Epidermal melanocyte (primary cell): ENCODE data around the gene PLA2G4C.

ENCODE experiments used
- DNase-seq: peaks from one replicate; pipeline ENCODE4 v3.0.0; 2011; ENCODE audit warnings: low spot score; ENCODE audit not compliant: insufficient read length

The PLA2G4C gene

GRCh38 chr19:48059331-48059730 lies 51.3 kb downstream of the PLA2G4C start:
- DNase-seq = no peak

DNA sequence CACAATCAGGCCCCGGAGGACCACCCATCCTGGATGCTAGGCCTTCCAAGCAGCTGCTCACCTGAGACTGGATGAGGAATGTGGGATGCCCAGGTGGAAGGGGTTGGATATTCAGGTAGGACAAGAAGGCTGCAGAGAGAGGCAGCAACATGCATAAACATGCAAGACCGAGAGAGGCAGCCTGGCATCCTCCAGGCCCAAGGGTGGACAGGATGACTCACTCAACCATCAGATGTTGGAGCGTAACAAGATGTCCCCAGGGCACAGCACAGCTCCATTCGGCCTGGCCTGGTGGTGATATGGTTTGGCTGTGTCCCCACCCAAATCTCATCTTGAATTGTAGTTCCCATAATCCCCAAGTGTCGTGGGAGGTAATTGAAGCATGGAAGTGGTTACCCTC lies 56.8 kb downstream of the PLA2G4C start:
- no peak for DNase-seq

- DNase-seq = no peak
These were observed 57.5 kb downstream of the PLA2G4C start for GRCh38 chr19:48053076-48053475.

DNA sequence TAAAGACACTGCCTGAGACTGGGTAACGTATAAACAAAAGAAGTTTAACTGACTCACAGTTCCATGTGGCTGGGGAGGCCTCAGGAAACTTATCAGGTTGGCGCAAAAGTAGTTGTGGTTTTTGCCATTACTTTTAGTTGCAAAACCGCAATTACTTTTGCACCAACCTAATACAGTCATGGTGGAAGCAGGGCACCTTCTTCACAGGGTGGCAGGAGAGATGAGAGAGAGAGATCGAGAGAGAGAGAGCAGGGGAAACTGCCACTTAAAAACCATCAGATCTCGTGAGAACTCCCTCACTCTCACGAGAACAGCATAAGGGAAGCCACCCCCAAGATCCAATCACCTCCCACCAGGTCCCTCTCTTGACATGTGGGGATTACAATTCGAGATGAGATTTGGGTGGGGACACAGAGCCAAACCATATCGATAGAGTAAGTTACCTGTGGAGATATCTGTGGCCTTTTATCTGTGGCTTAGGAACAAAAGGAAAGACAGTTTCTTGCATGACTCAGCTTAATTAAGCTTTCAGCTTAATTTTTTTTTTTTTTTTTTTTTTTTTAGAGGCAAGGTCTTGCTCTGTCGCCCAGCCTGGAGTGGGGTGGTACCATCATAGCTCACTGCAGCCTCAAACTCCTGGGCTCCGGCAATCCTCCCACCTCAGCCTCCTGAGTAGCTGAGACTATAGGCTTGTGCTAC lies 59.1 kb downstream of the PLA2G4C start:
- DNase-seq = no peak

- DNase-seq = no peak
These were observed 66.1 kb downstream of the PLA2G4C start for GRCh38 chr19:48044561-48044960.

DNA sequence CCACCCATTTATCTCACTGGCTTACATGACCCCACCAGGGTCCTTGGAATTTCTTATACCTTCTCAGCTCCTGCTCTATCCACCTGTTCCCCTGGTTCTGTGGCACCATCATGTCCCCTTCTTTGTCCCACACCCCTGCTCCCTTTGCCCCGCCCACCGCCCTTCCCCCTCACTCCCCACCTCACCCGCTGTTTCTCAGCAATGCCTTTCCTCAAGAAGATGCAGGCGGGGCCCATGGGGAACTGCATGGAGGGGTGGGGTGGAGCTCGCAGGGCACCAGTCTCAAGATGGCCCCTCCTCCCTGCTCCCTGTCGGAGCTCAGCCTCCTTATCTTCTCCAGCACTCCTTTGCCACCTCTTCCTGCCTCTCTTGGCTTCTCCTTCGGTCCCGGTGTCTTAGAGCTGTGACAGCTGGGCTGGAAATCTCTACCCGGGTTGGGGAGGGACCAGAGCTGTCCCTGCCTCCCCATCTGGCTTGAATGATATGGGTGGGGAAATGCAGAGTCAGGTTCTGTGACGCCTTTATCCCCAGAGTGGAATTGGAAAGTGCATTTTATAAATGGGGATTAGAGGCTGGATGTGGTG lies 66.8 kb downstream of the PLA2G4C start, which contains the start of gene CABP5:
Gene CABP5 (minus strand): TSS at position 405 of the 584 bp plus-strand sequence. CDS start 157 bp downstream, at position 248.
- no peak for DNase-seq

- no peak for DNase-seq
These were observed 68.6 kb downstream of the PLA2G4C start for GRCh38 chr19:48041877-48042580.

- no peak for DNase-seq
These were observed 73.9 kb downstream of the PLA2G4C start for GRCh38 chr19:48036765-48037164.

- DNase-seq = no peak
These were observed 77.0 kb downstream of the PLA2G4C start for GRCh38 chr19:48033604-48034003.

DNA sequence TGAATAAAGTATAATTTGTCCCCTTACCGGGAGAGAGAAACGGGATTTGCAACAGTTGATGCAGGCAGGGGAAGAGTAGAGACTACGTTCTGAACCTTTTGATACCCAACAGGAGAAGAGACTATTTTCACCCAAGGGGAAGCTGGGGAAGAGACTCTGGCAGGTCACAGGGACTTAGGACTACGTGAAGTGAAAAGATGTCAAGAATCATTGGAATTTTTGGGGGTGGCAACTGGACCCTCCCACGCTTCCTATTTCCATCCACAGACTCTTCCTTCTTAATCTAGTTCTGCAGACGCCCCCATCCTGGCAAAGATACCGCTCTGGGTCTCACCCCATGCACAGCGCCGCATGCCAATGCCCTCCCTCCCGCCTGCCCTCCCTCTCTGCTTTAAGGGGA lies 80.5 kb downstream of the PLA2G4C start:
- no peak for DNase-seq

- DNase-seq = no peak
These were observed 81.2 kb downstream of the PLA2G4C start for GRCh38 chr19:48029431-48029830.

GRCh38 chr19:48025480-48025879 lies 85.1 kb downstream of the PLA2G4C start:
- DNase-seq = no peak

DNA sequence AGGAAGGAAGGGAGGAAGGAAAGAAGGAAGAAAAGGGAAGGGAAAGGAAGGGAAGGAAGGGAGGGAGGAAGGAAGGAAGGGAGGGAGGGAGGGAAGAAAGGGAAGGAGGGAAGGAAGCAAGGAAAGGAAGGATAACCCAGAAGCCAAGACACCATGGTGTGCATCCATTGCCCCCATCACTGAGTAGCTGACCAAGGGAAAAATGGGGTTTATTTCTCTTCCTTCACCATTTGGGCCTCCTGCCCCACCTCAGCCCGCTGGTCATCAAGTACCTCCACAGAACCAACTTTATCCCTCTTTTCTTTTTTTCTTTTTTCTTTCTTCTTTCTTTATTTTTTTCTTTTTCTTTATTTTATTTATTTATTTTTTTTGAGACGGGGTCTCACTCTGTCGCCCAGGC lies 87.1 kb downstream of the PLA2G4C start:
- DNase-seq = no peak

GRCh38 chr19:48023011-48023410 lies 87.6 kb downstream of the PLA2G4C start:
- DNase-seq = no peak

DNA sequence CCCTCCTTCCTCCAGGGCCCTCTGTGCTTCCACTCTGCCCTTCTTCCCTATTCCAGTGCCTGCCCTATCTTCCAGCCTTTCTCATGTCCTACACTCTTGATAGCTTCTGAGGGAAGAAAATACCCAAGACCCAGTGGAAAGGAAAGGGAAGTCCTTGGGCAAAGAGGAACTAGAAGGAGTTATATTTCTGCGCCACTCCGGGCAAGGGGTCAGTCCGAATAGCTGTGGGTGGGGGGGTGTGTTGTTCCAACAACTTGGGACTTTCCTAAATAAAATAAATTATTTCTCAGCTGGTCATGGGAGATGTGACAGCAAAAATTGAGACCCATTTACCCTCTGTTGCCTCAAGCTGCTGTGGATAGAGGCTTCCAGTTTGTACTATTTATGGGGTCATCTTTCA lies 89.9 kb downstream of the PLA2G4C start:
- no peak for DNase-seq

- no peak for DNase-seq
These were observed 99.5 kb downstream of the PLA2G4C start for GRCh38 chr19:48010932-48011758.

DNA sequence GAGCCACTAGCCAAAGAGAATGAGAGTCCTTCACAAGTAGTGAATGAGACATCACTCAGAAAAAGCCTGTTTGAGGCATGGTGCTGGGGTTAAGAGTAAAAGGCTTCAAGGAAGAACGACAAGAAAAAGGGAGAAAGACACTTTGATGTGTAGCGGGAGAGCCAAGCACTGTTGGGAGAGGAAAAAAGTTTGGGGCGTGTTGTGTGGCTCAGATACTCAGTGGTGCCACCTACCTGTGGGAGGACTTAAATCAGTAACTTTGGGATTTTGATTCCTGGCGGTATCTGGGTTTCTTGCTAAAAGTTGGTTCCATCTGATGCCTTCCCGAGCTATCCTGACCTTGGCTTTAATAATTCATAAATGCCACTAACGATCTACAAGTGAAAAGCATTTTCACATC lies 103.9 kb downstream of the PLA2G4C start:
- DNase-seq = no peak

GRCh38 chr19:48004236-48004635 lies 106.4 kb downstream of the PLA2G4C start:
- DNase-seq = no peak

DNA sequence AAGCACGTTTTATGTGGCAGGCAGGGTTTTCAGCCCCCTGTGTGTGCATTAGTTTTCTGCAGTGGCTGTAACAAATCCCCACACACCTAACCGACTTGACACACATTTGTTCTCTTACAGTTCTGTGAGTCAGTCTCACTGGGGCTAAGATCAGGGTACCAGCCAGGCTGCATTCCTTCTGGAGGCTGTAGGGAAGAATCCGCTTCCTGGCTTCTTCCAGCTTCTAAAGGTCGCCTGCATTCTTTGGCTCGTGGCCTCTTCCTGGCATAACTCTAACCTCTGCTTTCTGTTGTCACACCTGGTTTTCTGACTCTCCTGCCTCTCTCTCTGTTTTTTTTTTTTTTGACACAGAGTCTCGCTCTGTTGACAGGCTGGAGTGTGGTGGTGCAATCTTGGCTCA lies 109.8 kb downstream of the PLA2G4C start:
- DNase-seq = no peak

GRCh38 chr19:47998800-47999199 lies 111.8 kb downstream of the PLA2G4C start:
- DNase-seq = no peak
